Stomach (tissue), 4 donors: ENCODE results near the gene GDF9.

ENCODE experiments used
- POLR2A ChIP-seq, 4 donors: fragments of 450-650 bp; IDR thresholded peaks; one replicate each; pipeline ENCODE4 v1.6.1; 2016; ENCODE audit warnings: antibody characterized with exemption in 4 of 4, control low read depth in 2 of 4, mild to moderate bottlenecking in 1 of 4, moderate library complexity in 1 of 4
- TF ChIP-seq, protein P1 (sequence below), 7 experiments: fragments of 450-650 bp in 4 of 7; fragments of 200-600 bp in 3 of 7; sonication (generic) in 3 of 7; IDR thresholded peaks; one replicate each; pipeline ENCODE4 v1.5.1; 2016 to 2019; ENCODE audit warnings: antibody characterized with exemption in 7 of 7, control low read depth in 2 of 7, mild to moderate bottlenecking in 1 of 7

DNA sequence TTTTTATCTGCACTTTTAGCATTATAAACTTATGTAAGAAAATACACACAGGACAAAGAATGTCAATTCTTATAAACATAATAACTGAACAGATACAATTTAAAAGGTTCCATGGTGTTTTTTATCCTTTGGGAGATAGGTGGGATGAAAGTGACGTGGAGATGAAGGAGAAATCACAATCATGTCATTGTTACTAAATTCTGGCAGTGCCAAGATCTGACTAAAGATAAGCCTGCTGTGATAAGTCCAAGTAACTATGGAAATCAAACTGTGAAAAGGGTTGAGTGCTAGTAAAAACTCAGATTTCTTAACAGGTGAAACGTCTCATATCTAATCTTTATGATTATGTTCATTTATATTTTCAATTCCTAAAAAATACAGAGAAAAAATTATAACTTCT lies 18.3 kb upstream of the GDF9 start:
- TF ChIP-seq, protein P1, sequence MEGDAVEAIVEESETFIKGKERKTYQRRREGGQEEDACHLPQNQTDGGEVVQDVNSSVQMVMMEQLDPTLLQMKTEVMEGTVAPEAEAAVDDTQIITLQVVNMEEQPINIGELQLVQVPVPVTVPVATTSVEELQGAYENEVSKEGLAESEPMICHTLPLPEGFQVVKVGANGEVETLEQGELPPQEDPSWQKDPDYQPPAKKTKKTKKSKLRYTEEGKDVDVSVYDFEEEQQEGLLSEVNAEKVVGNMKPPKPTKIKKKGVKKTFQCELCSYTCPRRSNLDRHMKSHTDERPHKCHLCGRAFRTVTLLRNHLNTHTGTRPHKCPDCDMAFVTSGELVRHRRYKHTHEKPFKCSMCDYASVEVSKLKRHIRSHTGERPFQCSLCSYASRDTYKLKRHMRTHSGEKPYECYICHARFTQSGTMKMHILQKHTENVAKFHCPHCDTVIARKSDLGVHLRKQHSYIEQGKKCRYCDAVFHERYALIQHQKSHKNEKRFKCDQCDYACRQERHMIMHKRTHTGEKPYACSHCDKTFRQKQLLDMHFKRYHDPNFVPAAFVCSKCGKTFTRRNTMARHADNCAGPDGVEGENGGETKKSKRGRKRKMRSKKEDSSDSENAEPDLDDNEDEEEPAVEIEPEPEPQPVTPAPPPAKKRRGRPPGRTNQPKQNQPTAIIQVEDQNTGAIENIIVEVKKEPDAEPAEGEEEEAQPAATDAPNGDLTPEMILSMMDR (IDR thresholded peaks at IDR 0.05) = no peak
- TF ChIP-seq POLR2A (IDR thresholded peaks at IDR 0.05) = no peak
